ENCODE results near the gene FXYD1.
"Not testable (repeated sequence)": the region's sequence is repeated elsewhere in the genome, so short reads cannot be mapped to it uniquely, and the experiment has no call there.

The FXYD1 gene

DNA sequence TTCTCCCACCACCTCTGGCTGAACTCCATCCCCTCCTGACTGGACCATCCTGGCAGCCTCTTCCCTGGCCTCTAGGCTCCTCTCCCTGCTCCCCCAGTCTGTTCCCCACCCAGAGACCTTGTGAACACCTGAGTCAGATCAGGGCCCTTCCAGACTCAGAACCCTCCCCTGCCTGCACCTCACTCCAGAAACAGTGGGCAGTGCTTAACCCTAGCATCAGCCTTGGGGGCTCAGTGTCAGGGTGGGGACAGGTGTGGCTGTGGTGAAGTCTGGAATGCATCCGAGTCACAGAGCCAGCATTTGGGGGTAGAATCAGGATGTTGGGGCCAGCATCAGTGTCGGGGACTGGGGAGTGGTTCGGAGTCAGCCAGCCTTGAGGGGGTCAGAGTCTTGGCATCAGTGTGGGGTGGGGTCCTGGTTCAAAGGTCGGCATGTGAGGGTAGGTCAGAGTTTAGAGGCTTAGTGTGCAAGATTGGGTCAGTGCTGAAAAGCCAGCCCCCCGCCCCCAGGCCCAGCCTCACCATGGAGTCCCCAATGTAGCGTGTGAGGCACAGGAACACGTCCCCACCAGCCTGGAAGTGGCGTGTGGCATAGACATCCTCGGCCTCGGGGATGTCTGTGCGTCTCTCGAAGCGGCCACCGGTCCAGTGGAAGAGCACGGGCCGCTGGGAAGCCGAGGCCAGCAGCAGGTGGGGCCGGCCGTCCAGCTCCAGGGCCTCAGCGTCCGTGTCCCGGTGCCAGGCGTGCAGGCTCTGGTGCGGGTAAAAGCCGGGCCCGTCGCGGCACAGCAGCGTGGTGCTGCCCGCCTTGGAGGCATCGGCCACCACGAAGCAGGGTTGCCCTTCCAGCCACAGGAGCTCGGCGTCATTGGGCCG lies 12.6 kb upstream of the FXYD1 start:
- DNase-seq: no peak

DNA sequence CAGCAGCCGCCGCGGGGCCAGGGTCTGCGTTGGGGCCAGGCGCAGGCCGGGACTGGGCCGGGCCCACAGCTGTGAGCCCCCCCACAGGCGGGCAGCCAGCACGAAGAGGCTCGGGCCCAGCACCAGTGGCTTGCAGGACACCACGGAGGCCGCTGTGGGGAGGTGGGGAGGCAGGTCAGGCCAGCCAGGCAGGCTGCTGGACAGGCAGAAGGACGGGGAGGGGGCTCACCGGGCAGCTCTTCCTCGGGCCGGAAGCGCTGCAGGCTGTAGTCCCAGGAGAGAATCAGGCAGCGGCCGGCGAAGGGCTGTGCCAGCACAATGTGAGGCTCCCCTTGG lies 12.0 kb upstream of the FXYD1 start:
- DNase-seq: no peak

DNA sequence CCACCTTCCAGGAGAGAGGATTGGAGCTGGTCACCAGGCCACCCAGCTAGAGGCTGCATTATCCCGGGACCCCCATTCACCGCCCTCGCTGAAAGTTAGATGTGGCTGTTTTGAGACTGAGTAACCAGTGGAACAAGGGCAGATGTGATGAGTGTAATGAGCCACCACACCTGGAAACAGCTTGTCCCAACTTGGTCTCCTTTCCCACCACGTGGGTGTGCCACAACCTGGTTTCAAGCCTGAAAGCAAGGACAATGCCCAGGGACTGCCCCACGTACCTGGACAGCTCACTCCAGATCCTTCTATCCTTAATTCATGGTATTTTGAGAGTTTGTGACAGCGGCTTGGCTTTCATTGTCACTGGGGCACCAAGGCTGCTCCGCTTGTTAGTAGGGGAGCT lies 10.8 kb upstream of the FXYD1 start:
- no peak for DNase-seq

DNA sequence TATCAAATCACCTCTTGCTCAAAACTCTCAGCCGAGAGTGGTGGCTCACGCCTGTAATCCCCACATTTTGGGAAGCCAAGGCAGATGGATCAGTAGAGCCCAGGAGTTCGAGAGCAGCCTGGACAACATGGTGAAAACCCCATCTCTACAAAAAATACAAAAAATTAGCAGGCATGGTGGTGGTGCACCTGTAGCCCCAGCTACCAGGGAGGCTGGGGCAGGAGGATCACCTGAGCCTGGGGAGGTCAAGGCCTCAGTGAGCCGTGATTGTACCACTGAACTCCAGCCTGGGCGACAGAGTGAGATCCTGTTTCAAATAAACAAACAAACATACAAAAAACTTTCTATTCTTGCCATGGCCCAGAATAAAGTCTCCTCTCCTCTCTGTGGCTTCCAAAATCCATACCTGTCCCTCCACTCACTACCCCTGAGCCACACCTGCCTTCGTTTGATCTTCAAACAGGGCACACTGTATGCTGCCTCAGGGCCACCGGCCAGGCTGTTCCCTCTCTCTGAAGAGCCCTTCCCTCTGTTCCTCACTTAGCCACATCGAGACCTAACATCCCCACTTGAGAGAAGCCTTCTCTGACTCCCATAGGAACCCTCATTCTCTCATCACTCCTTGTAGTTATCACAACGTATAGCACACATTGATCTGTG lies 10.1 kb upstream of the FXYD1 start:
- DNase-seq: no peak

DNA sequence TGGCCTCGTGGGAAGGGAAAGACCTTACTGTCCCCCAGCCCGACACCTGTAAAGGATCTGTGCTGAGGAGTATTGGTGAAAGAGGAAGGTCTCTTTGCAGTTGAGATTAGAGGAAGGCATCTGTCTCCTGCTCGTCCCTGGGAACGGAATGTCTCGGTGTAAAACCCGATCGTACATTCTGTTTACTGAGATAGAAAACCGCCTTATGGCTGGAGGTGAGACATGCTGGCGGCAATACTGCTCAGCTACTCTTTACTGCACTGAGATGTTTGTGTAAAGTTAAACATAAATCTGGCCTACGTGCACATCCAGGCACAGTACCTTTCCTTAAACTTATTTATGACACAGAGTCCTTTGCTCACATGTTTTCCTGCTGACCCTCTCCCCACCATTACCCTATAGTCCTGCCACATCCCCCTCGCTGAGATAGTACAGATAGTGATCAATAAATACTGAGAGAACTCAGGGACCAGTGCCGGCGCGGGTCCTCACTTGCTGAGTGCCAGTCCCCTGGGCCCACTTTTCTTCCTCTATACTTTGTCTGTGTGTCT lies 8.8 kb upstream of the FXYD1 start:
- DNase-seq: not testable (repeated sequence)

DNA sequence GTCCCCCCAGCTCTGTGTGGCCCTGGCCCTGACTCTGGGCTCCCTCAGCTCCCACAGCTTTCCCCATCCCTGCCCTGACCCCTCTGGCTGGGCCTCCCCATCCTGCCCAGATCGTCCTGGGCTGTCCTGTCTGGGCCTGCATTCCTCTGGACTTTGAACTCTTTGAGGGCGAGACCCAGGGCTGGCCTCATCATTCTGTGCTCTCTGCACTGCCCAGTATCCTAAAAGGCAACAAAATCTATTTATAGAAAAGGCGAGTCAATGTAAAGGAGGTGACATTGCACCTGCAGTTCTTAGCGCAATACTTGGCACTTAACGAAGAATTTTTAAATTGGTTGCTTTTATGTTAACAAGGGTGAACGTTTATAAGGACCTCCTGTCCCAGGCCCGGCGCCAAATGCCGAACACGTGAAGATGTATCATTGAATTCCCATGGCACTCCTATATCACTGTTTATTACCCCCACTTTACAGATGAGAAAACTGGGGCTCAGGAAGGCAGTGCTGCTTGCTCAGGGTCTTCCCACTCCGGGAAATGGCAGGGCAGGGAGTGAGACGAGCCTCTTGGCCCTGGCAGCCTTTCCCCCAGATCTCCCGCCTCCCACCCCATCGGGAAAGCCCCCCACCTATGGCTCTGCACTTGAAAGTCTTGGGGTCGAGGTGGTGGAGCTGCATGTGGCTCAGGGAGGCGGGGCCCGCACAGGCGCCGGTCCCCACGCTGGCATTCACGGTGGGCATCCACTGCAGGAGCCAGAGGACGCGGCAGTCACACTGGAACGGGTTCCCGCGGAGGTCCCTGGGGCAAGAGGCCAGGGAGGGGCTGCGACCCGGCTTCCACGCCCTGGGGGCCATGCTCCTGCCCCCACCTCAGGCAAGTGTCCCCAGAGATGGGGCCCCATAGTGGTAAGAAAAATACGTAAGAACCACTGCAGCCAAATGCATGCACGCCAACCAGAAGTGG lies 7.6 kb upstream of the FXYD1 start:
- no peak for DNase-seq

DNA sequence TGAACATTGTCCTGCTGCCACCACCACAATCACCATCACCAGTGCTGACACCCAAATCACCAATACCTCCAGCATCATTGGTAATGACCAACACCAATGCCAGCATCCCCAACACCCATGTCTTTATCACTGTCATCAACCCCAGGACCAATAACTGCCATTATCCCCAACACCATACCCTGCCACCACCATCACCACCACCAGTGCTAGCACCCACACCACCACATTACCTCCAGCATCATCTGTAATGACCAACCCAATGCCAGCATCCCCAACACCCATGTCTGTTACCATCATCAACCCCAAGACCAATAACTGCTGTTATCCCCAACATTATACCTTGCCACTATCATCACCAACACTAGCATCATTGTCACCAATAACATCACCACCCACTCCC lies 6.4 kb upstream of the FXYD1 start:
- no peak for DNase-seq

DNA sequence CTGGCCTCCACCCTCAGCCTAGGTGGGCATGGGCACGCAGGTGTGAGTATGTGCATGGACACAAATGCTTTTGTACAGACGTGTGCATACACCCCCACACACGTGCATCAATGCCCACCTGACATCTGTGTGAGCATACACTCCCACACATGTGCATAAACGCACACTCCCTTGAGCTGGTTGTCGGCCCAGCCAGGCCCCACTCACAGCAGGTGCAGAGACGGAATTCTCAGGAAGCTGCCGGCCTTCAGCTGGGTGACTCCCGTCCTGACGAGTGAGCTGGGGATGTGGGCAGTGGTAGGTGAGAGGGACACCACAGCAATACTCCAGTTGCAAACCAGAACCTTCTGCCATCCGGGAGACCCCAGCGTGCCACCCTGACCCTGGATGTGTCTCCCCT lies 4.8 kb upstream of the FXYD1 start:
- no peak for DNase-seq

DNA sequence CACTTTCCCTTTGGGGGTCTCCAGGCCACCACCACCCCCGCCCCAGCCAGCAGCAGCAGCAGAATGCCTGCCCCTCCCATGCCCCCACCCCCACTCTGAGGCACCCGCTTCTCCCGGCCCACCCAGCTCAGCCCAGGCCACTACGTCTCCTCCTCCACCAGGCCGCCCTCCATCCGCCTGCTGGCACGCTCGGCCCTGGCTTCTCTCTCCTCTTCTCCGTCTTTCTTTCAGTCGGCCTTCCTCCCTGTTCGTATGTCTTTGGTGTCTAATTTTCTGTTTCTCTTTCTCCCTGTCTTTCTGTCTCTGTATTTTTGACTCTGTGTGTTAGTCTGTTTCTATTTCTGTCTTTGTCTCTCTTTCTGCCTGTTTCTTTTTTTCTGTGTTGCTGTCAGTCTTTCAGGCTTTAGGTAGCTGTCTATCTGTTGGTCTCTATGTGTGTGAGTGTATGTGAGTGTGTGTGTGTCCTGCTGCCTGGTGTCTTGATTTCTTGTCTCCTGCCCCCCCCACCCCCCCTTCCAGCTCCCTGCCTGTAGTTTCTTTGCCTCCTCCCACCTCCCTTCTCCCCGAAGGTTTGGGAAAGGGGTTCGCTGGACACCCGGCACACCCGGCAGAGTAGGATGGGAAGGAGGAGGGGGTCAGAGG lies 3.9 kb upstream of the FXYD1 start, which contains the start of gene LGI4:
Gene LGI4, minus strand, starts transcription at position 459 of the 642 bp plus-strand sequence. Its CDS starts 379 bp downstream, at position 80.
- DNase-seq: no peak

DNA sequence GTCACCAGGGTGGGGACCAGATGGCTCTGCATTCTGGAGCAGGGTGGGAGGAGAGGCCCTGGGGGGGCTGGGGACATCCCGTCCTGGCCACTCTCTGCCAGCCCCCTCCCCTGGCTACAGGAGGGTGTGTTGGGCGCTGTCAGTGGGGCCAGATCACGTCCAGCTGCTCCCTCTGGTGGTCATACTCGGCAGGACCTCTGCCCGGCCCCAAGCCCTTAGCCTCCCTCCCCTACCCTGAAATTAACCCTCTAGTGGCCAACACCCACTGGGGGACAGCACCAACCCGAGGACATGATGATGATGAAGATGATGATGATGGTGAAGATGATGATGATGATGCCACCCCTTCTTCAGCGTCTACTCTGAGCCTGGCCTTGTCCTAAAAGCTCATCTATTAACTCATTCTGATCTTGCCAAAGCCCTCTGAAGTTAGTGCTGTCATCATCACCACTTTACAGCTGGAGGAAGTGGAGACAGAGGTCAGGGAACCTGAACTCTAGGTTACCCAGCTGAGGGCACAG lies 3.2 kb upstream of the FXYD1 start:
- peak; percentile 37 to 54 for DNase-seq

DNA sequence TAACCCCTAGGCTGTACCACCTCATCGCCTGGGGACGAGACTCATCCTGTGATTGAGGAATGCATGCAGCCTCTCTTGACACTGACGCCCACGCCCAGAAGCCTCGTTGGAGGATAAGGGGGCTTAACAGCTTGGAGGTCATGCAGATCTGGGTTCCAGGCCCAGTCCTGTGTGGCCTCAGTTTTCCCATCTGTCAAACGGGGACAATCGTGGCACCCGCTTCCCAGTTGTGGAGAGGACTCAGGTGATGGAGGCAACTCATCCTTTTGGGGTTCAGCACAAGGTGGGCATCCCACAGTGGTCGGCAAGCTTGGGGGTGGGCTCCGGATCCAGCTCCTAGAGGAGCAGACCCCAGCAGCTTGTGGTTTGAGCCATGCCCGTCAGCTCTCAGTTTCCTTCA lies 2.4 kb upstream of the FXYD1 start:
- no peak for DNase-seq

DNA sequence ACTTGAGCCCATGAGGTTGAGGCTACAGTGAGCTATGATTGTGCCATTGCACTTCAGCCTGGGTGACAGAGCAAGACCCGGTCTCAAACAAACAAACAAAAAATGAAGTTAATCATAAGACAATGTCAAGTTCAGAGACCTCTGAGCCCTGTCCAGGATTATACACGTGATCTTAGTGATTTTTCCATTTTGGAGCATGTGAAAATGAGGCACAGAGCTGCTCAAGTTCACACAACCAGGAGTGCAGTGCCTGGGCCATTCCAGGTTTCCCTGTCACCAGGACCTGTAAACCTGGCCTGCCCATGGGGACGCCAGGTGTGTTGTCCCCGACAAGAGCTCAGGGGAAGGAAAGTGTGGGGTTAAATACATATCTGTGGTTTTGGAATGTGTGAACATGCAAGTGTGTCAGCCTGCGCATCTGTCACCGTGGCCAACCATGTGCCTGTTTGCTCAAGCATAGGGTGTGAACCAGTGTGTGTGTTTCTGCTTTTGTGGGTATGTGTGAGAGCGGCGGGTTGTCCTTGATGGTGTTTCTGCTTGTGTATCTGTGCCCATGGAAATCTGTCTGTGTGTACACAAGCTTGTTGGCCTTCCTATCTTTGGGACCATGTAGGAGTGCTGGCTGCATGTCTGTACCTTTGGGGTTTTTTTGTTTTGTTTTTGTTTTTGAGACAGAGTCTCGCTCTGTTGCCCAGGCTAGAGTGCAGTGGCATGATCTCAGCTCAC lies 1.5 kb upstream of the FXYD1 start:
- no peak for DNase-seq

DNA sequence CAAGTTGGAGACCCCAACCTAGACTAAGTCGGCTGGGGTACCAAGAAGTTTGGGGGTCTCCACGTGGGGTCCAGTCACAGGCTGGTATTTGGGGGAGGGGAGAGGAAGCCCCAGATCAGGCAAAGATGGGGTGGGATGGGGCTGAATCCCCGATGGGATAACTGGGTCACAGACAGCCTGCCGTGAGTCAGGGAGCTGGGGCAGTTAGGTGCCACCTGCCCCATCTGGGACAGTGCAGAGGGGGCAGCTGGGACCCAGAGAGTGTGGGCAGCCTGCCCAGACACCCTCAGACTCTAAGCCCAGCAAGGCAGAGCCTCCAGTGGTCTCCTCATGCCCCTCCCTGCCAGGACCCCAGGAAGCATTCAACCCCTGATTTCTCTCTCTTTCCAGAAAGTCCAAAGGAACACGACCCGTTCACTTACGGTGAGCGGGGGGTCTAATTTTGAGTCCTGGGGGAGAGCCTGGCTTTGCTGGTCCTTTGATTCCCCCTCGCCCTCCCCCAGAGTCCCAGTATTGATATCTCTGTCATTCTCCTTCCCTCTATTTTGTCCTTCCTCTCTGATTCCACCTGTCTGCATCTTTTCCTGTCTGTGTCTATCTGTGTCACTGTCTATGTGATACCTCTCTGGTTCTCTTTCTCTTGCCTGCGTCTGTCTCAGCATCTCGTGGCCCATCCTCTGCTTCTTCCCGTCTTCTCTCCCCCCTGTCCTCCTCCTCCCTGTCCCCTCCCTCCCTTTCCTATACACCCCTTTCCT lies 1.8 kb downstream of the FXYD1 start:
- DNase-seq: no peak

DNA sequence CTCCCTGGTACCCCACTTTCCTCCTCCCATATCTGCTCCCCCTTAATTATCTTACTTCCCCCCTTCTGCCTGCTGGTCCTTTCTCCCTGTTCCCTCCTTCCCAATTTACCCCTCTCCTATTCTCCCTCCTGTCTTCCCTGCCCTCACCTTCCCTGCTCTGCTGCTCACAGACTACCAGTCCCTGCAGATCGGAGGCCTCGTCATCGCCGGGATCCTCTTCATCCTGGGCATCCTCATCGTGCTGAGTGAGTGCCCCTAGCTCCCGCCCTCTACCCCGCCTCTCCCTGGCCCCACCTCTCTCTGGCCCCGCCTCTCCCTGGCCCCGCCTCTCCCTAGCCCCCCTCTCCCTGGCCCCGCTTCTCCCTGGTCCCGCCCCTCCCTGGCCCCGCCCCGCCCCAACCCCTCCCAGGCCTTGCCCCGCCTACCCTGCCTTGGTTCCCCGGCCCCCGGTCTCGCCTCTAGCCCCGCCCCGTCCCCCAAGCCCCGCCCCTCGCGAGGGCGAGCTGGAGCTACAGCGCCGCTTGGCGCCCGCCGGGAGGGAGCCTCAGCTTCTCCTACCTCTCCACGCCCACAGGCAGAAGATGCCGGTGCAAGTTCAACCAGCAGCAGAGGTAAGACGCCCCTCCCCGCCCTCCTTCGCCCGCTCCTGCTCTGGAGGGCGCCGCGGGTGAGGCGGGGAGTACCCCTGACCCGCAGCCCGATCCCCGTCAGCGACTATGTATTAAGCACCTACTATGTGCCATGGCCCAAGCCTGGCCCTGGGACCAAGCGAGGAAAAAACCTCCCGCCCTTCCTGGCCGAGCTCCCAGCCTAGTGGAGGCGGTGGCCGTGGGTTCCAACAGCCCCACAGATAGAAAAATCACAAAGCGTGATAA lies 2.6 kb downstream of the FXYD1 start:
- peak; percentile 82 to 84 for DNase-seq

DNA sequence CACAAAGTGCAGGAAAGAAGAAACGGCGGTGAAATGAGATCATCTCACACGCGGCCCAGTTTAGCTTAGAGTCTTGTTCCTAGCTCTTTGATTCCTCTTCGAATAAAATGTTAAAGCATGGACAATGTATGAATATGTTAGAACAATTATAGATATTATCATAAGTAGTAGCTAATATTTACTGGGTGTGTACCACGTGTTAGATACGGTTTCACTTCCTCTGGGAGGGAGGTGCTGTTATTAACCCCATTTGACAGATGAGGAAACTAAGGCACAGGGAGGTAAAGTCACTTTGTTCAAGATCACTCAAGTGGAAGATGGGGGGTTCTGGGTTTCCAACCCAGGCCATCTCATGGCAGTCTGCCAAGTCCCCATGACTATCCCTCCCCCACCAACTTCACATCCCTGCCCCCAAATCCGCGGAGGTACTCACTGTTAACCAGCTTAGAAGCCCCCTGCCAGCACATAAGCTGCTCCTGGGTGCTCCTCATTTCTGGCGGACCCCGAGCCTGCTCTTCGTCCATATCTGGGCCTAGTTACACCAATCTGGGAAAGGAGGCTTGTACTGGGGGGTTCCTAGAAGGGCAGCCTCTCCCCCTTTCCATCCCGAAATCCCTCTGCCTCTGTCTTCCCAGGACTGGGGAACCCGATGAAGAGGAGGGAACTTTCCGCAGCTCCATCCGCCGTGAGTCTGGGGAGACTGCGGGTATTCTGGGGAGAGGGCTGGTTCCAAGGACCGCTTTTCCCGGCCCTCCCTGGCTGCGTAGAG lies 3.4 kb downstream of the FXYD1 start:
- no peak for DNase-seq

DNA sequence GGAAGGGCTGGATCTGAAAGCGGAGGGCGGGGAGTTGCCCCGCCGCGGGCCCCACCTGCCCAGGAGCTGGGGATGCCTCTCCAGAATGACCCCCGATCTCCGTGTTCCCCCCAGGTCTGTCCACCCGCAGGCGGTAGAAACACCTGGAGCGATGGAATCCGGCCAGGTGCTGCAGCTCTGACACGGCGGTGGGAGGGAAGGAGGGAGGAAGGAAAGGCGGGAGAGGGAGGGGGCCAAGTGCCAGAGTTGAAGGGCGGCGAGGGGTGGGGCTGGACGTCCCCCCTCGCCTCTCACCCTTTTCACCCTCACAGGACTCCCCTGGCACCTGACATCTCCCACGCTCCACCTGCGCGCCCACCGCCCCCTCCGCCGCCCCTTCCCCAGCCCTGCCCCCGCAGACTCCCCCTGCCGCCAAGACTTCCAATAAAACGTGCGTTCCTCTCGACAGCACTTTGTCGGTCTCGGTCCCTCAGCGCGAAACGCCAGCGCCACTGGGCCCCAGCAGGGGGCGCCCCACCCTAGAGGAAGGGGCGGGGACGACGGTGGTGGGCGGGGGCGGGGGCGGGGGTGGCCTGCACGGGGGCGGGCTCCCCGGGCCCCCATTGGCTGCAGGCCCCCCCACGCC lies 4.1 kb downstream of the FXYD1 start:
- DNase-seq: peak; percentile 58 to 83

DNA sequence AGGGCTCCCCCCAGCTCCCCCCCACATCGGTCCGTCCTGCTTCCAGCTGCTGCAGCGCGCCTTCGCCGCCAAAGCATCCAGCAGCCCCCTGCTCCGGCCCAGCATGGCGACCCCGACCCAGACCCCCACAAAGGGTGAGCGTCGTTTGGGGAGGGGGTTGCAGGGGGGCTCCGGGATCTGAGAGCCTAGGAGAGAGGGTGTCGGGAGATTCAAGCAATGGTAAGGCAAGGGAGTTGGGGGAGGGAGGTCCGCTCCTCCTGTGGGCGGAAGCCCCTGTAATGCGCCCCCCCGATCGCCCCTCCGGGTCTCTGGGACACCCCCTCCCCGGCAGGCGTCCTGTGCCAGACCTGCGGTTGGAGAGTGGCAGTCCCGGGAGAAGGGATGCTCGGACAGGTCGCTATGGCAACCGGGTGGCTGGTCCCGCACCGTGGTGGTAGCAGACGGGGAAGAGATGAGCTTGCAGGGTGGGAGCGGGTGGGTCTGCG lies 4.6 kb downstream of the FXYD1 start, which contains the start of gene FXYD7:
Gene FXYD7, plus strand, starts transcription at position 25 of the 485 bp plus-strand sequence. Its CDS starts 79 bp downstream, at position 104.
- no peak for DNase-seq

DNA sequence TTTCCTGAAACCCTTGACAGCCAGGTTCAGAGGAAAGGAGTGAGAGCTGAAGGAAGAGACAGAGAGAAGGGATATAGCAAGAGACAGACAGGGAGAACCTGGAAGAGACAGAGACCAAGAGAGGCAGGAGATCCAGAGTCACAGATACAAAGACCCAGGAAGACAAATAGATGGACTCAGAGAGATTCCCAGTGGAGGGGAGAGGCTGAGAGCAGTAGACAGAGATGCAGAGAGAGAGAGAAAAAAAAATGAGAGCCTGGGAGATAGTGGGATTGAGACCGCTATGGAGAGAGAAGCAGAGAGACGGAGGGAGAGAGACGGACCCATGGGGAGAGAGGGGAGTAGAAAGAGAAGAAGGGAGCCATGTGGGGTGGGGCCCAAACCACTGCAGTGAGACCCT lies 5.2 kb downstream of the FXYD1 start:
- DNase-seq: no peak

All from NCI-H1930 (cell line).